Esophagus muscularis mucosa (tissue), 4 donors: ENCODE measurements around the gene WWOX. TPM values are rescaled to one million over a fixed set of nuclear protein-coding genes. Genes with fewer than 3 reads are reported as not detected.

Experiments
- DNase-seq: peaks from one replicate; pipeline ENCODE4 v3.0.0-alpha.2; 2017; ENCODE audit errors: extremely low spot score
- H3K27ac ChIP-seq, 4 donors: fragments of 200-600 bp; sonication (generic); replicated peaks in 1 of 4; 1 replicate in 3 of 4; 2 replicates in 1 of 4; pipeline ENCODE4 v1.5.1; 2016 to 2019; ENCODE audit warnings: mild to moderate bottlenecking in 1 of 4
- H3K27me3 ChIP-seq, 4 donors: fragments of 200-600 bp; sonication (generic); one replicate each; pipeline versions ENCODE4 v1.5.1 to v1.6.0; 2016 to 2019
- H3K36me3 ChIP-seq, 4 donors: fragments of 200-600 bp; sonication (generic); one replicate each; pipeline ENCODE4 v1.5.1; 2016 to 2019
- H3K4me1 ChIP-seq, 4 donors: fragments of 200-600 bp; sonication (generic); one replicate each; pipeline ENCODE4 v1.5.1; 2016 to 2019
- H3K4me3 ChIP-seq, 4 donors: fragments of 200-600 bp; sonication (generic); 1 replicate in 2 of 4; 2 replicates in 2 of 4; pipeline ENCODE4 v1.5.1; 2016 to 2019; ENCODE audit warnings: mild to moderate bottlenecking in 4 of 4, moderate library complexity in 1 of 4
- H3K9me3 ChIP-seq, 4 donors: fragments of 200-600 bp; sonication (generic); 1 replicate in 3 of 4; 2 replicates in 1 of 4; pipeline ENCODE4 v1.5.1; 2016 to 2019
- EP300 ChIP-seq: sonication (generic); formaldehyde crosslinking; IDR thresholded peaks from one replicate; pipeline ENCODE4 v1.6.1; 2017; ENCODE audit warnings: antibody characterized with exemption
- POLR2A ChIP-seq: fragments of 450-650 bp; IDR thresholded peaks from one replicate; pipeline ENCODE4 v1.6.1; 2017; ENCODE audit warnings: antibody characterized with exemption, moderate library complexity, mild to moderate bottlenecking, low read depth
- POLR2AphosphoS5 ChIP-seq, 2 donors: sonication (generic); formaldehyde crosslinking; IDR thresholded peaks; one replicate each; pipeline ENCODE4 v1.6.1; 2017; ENCODE audit warnings: antibody characterized with exemption in 2 of 2
- WGBS: methylation state at CpG from one replicate; pipeline ENCODE4 v1.1.5; 2018; 5-methylcytosine and 5-hydroxymethylcytosine counted together
- intact Hi-C: fragments of 100-400 bp; cut with DNase I; formaldehyde crosslinking; loops from one replicate; pipeline ENCODE4 v1.15.1; 2023
- total RNA-seq, 4 donors: library from RNA; depleted of rRNA; stranded (reverse); fragments of >200 nt; gene quantifications; one replicate each; pipeline versions ENCODE4 v1.1.0 to v1.2.1, GENCODE V29; 2016
- TF ChIP-seq, protein P1 (sequence below), 3 experiments: fragments of 200-600 bp in 2 of 3; fragments of 450-650 bp in 1 of 3; sonication (generic) in 2 of 3; IDR thresholded peaks; one replicate each; pipeline ENCODE4 v1.5.1; 2017 to 2019; ENCODE audit warnings: antibody characterized with exemption in 3 of 3, mild to moderate bottlenecking in 2 of 3, moderate library complexity in 1 of 3

The WWOX gene
- total RNA-seq, 4 donors from 2014 or later = 14.4 to 27.8 (median 15.4) TPM

GRCh38 chr16:78755751-78756661 is 656.6 kb downstream of the WWOX start:
- H3K27me3 ChIP-seq = no peaks in the 10 kb centered on the region
- no peak overlapping the region for H3K27ac ChIP-seq
- DNase-seq = no peak
- H3K4me3 ChIP-seq = no peak overlapping the region
- WGBS = 70% methylated on average over 8 of the region's 8 CpGs
- peaks cover 3 to 19% (median 11%) of the 10 kb centered on the region in 4 donors for H3K4me1 ChIP-seq
- H3K36me3 ChIP-seq = no peaks in the 10 kb centered on the region
- intact Hi-C loops = no loop called here
- TF ChIP-seq POLR2A (no peak), POLR2AphosphoS5 (IDR thresholded peaks at IDR 0.05) (no peak), EP300 (no peak)
- TF ChIP-seq, protein P1, sequence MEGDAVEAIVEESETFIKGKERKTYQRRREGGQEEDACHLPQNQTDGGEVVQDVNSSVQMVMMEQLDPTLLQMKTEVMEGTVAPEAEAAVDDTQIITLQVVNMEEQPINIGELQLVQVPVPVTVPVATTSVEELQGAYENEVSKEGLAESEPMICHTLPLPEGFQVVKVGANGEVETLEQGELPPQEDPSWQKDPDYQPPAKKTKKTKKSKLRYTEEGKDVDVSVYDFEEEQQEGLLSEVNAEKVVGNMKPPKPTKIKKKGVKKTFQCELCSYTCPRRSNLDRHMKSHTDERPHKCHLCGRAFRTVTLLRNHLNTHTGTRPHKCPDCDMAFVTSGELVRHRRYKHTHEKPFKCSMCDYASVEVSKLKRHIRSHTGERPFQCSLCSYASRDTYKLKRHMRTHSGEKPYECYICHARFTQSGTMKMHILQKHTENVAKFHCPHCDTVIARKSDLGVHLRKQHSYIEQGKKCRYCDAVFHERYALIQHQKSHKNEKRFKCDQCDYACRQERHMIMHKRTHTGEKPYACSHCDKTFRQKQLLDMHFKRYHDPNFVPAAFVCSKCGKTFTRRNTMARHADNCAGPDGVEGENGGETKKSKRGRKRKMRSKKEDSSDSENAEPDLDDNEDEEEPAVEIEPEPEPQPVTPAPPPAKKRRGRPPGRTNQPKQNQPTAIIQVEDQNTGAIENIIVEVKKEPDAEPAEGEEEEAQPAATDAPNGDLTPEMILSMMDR (IDR thresholded peaks at IDR 0.05) = no peak
- no peaks in the 10 kb centered on the region for H3K9me3 ChIP-seq

GRCh38 chr16:78759596-78759995 is 660.1 kb downstream of the WWOX start:
- Histone ChIP-seq H3K27ac (no peak overlapping the region), H3K36me3 (no peaks in the 10 kb centered on the region), H3K9me3 (no peaks in the 10 kb centered on the region), H3K27me3 (no peaks in the 10 kb centered on the region), H3K4me1 (peaks cover 0 to 20% (median 6%) of the 10 kb centered on the region in 4 donors), H3K4me3 (no peak overlapping the region)
- TF ChIP-seq EP300 (no peak), POLR2AphosphoS5 (IDR thresholded peaks at IDR 0.05) (no peak), POLR2A (no peak)
- TF ChIP-seq, protein P1 (IDR thresholded peaks at IDR 0.05) = no peak
- DNase-seq = no peak
- intact Hi-C loops = no loop called here
- WGBS = 68% methylated on average over 2 of the region's 2 CpGs

DNA sequence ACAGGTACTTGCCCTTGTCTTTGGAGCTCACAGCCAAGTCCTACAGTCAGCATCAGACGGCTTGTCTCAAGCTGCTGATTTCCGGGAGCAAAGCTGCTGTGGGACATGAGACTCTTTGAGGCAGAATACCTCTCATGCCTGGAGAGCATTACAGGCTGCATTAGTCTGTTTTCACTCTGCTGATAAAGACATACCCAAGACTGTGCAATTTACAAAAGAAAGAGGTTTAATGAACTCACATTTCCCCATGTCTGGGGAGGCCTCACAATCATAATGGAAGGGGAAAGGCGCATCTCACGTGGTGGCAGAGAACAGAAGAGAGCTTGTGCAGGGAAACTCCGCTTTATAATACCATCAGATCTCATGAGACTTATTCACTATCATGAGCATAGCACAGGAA is 661.2 kb downstream of the WWOX start:
- DNase-seq = no peak
- H3K27ac ChIP-seq = no peak overlapping the region
- H3K9me3 ChIP-seq = no peaks in the 10 kb centered on the region
- intact Hi-C loops = loop anchor here (5.0 kb wide), 1 partner anchor 253 kb away; no protein-coding TSS in a partner anchor
- no peaks in the 10 kb centered on the region for H3K36me3 ChIP-seq
- peaks cover 0 to 16% (median 6%) of the 10 kb centered on the region in 4 donors for H3K4me1 ChIP-seq
- WGBS = 97% methylated on average over 5 of the region's 5 CpGs
- H3K27me3 ChIP-seq = no peaks in the 10 kb centered on the region
- TF ChIP-seq POLR2A (no peak), POLR2AphosphoS5 (IDR thresholded peaks at IDR 0.05) (no peak), EP300 (no peak)
- TF ChIP-seq, protein P1 (IDR thresholded peaks at IDR 0.05) = no peak
- no peak overlapping the region for H3K4me3 ChIP-seq

DNA sequence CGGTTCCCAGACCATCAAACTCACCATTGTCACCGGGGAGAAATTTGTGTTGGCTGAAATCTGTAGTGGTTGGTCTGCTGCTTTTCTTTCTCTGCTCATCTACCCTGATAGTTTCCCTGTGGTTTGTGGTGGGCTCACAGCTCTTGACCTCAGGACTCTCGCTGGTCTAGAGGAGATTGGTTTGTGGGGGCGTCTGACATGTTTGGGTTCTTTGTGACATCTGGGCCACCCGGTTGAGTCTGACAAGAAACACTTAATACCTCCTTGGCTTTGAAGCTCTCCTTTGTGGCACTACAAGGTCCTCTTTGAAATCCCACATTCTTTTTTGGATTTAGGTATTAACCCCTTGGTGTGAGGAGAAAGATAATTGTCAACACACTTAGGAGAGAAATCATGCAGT is 662.0 kb downstream of the WWOX start:
- Histone ChIP-seq H3K4me3 (no peak overlapping the region), H3K9me3 (no peaks in the 10 kb centered on the region), H3K27me3 (no peaks in the 10 kb centered on the region), H3K4me1 (peaks cover 0 to 10% (median 1%) of the 10 kb centered on the region in 4 donors), H3K27ac (no peak overlapping the region), H3K36me3 (no peaks in the 10 kb centered on the region)
- TF ChIP-seq EP300 = no peak
- TF ChIP-seq POLR2AphosphoS5 (IDR thresholded peaks at IDR 0.05) = no peak
- no peak for TF ChIP-seq POLR2A
- TF ChIP-seq, protein P1 (IDR thresholded peaks at IDR 0.05) = no peak
- DNase-seq = no peak
- intact Hi-C loops = loop anchor here (5.0 kb wide), 1 partner anchor 254 kb away; no protein-coding TSS in a partner anchor
- 83% methylated on average over 5 of the region's 5 CpGs for WGBS
